Measurements from ENCODE around the gene ROPN1.
"Not testable (repeated sequence)": the region's sequence is repeated elsewhere in the genome, so short reads cannot be mapped to it uniquely, and the experiment has no call there.

GRCh38 chr3:123967260-123967659, 24.7 kb downstream of the ROPN1 start:
- not testable (repeated sequence) for TF ChIP-seq EZH2 (IDR thresholded peaks at IDR 0.05; ENCODE audit: insufficient read depth, poor library complexity, severe bottlenecking); EZH2phosphoT487 (IDR thresholded peaks at IDR 0.05; ENCODE audit: insufficient read depth, low read depth)

All from GM23248 (cell line).